Erythroblast (primary cell): ENCODE results near the gene PSMB10.
"Not testable (repeated sequence)": the region's sequence is repeated elsewhere in the genome, so short reads cannot be mapped to it uniquely, and the experiment has no call there.

Source experiments
- DNase-seq, 2 experiments: peaks; one replicate each; lab custom pipeline; 2025; lab: John Stamatoyannopoulos, UW
- GATA1 ChIP-seq: IDR thresholded peaks from 2 replicates; pipeline ENCODE4 v1.6.1; 2011; ENCODE audit warnings: low read depth, mild to moderate bottlenecking, control low read depth, low read length, moderate library complexity
- POLR2A ChIP-seq: IDR thresholded peaks from 2 replicates; pipeline ENCODE4 v1.6.1; 2011; ENCODE audit warnings: mild to moderate bottlenecking, low read length

Gene PSMB10

GRCh38 chr16:67936124-67936879 lies at the start of gene PSMB10:
Gene PSMB10 (minus strand): TSS chr16:67936850. CDS start chr16:67936749, 101 bp downstream.
- TF ChIP-seq GATA1 (no peak), POLR2A (peak; percentile 51)
- peak; percentile 78 to 85 for DNase-seq

- TF ChIP-seq POLR2A (no peak), GATA1 (no peak)
- no peak for DNase-seq
Measured at GRCh38 chr16:67982011-67982696, 45.5 kb upstream of the PSMB10 start.

GRCh38 chr16:67979955-67980678 lies 43.5 kb upstream of the PSMB10 start, which contains the start of gene DPEP3:
Gene DPEP3 (minus strand): TSS chr16:67980499. CDS start chr16:67980380, 119 bp downstream.
- peak; percentile 64 to 67 for DNase-seq
- no peak for TF ChIP-seq GATA1
- no peak for TF ChIP-seq POLR2A

- TF ChIP-seq GATA1 (no peak), POLR2A (no peak)
- DNase-seq, result no peak
Measured at GRCh38 chr16:67977469-67978227, 41.0 kb upstream of the PSMB10 start.

- DNase-seq, result no peak
- no peak for TF ChIP-seq POLR2A
- no peak for TF ChIP-seq GATA1
Measured at GRCh38 chr16:67977005-67977404, 40.4 kb upstream of the PSMB10 start.

GRCh38 chr16:67976205-67976604 lies 39.6 kb upstream of the PSMB10 start:
- TF ChIP-seq POLR2A (no peak), GATA1 (no peak)
- DNase-seq, result no peak

- TF ChIP-seq GATA1 (no peak), POLR2A (no peak)
- DNase-seq, result no peak
Measured at GRCh38 chr16:67975321-67976105, 38.9 kb upstream of the PSMB10 start.

- DNase-seq, result not testable (repeated sequence)
Measured at GRCh38 chr16:67972285-67972684, 35.6 kb upstream of the PSMB10 start.

- no peak for DNase-seq
- TF ChIP-seq GATA1 (no peak), POLR2A (no peak)
Measured at GRCh38 chr16:67971111-67971510, 34.5 kb upstream of the PSMB10 start.

- TF ChIP-seq POLR2A (no peak), GATA1 (no peak)
- peak; percentile 71 to 78 for DNase-seq
Measured at GRCh38 chr16:67969254-67970039, 32.8 kb upstream of the PSMB10 start.

GRCh38 chr16:67968400-67969253 lies 32.0 kb upstream of the PSMB10 start, which contains the start of gene SLC12A4:
Gene SLC12A4 (minus strand): TSS chr16:67968637. CDS start chr16:67968553, 84 bp downstream.
- TF ChIP-seq GATA1, result no peak
- peak; percentile 49 for TF ChIP-seq POLR2A
- peak; percentile 88 to 91 for DNase-seq
